Right lung (tissue), 5 donors: ENCODE results near the gene CNNM1. TPM values are rescaled to one million over a fixed set of nuclear protein-coding genes. Genes with fewer than 3 reads are reported as not detected.
A peak's percentile ranks its signal among the peaks of the same experiment; 100 is the strongest.

Experiments used
- DNase-seq, 2 donors: peaks; one replicate each; pipeline ENCODE4 v3.0.0-alpha.2; 2013
- polyA plus RNA-seq, 5 donors: library from polyadenylated mRNA; unstranded; fragments of 120-200 nt; gene quantifications; one replicate each; pipeline versions ENCODE4 v1.2.1 to v1.2.3, GENCODE V29; 2013; ENCODE audit warnings: inconsistent platforms in 1 of 5, low replicate concordance in 1 of 5; ENCODE audit not compliant: insufficient read length in 5 of 5, insufficient read depth in 1 of 5

CNNM1 gene
- polyA plus RNA-seq, 5 donors, result 0.22 to 0.33 (median 0.28) TPM

DNA sequence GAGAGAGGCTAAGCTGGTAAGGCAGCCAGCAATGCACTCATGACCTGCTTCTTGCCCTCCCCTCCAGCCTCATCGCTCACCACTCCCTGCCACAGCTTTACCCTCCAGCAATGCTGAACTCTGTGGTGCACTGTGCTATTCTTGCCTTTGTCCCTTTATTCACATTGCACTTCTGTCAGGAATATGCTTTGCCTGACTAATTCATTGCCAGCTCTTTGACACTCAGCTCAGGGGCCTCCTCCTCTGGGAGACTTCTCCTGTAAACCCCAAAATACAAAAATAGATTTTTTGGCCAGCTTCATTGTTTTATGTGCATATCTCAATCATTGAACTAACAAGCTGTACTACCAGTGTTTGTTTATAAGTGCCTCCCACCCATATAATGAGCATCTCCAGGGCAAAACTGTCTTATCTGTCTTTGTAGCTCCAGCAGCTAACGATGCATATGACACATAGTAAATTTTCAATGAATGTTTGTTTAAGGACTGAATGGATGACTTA lies 8.2 kb downstream of the CNNM1 start:
- no peak for DNase-seq

DNA sequence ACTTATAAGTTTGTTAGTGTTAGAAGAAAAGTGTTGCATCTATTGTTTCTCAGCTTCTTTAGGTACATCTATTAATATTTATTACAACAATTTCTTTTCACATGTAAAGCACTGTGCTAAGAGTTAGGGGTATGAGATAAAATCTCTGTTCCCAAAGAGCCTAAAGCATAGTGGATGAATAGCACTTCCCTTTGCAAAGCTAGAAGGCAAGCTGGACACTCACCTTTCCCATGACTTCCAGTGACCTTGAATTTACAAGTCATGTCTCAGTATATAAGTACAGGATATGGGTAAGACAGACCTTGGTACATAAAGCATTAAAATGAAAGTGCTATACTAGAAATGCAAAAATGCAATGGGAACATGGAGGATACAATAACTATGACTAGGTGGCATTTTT lies 8.7 kb downstream of the CNNM1 start:
- no peak for DNase-seq

DNA sequence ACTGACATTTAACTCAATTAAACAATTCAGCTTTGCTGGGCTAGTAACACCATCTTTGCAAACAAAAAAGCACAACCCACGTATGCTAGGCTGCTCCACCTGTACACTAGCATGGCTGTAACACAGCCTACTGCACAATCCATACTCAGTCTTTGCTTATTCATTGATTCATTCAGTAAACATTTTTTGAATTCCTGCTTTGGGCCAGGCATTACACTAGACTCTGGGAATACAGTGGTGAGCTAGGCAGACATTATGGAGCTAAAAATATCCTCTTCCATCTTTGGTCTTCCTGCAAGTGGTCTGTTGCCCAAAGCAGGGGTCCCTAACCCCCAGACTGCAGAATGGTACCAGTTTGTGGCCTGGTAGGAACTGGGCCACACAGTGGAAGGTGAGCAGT lies 9.9 kb downstream of the CNNM1 start:
- DNase-seq, result no peak

DNA sequence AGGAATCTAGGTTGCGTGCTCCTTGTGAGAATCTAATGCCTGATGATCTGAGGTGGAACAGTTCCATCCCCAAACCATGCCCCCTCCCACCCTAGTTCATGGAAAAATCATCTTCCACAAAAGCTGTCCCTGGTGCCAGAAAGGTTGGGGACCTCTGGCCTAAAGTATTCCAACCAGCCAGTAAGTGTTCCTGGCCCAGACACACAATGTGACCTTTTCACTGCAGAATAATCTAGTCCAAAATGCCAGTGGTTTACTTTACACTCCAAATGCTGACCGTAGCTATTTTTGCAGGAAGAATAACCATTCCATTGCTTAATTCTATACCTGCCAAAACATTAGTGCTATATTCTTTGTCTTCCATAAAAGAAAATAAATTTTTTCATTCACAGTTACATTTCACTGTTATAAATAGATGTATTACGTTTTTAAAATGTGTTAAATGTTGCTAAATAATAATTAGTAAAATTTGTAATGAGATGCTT lies 10.4 kb downstream of the CNNM1 start:
- no peak for DNase-seq

DNA sequence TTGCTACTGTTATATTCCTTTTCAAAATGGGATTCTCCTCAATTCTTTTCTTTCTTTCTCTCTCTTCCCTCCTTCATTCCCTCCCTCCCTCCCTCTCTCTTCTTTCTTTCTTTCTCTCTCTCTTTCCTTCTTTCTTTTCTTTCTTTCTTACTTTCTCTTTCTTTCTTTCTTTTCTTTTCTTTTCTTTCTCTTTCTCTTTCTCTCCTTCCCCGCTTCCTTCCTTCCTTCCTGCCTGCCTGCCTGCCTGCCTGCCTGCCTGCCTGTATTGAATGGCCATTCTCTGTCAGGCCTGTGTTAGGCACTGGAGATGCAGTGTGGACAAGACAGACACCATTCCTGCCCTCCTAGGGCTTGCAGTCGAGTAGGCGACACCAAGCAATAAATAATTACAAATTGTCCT lies 11.5 kb downstream of the CNNM1 start:
- no peak for DNase-seq

DNA sequence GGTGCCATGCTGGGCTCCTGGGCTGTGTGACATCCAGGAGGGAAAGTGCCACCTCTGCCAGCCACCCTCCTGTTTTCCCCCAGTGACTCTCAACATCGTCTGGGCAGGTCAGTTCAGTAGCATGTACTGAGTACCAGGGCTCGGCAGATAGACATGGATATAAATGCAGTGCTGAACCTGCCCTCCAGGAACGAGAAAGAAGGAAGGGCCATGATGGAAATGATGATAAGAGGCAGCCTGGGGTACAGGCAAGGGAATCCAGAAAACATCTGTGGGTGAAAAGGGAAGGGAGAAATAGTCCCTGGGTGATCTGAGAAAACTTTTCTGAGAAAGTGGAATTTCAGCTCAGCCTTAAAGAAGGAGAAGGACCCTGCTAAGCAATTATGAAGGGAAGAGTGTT lies 12.1 kb downstream of the CNNM1 start:
- no peak for DNase-seq

DNA sequence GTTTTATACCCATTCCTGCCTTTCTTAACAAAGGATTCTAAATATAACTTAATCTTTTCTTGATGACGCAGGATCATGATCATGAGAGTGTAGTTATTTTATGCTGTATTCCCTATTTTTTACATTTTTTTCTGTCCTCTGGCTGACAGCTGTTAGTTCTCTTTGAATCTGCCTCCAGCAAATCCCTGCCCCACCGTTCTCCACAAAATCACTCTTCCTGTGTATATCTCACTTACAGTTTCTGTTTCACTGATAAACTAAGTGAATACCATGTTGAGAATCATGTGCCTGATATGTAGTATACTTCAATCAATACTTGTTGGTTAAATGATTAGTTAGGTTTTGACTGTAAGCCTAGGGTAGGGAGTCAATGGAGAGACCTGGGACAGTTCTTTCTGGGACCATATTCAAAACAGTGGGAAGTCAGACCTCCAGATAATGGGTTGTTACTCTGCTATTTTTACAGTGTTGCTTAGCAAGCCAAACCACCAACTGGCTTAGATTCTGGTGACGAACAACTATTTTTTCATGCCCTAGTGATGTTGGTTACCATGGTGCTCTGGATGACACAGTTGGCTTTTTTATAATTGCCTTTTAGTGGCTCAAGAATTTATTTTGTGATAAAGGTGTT lies 12.8 kb downstream of the CNNM1 start:
- DNase-seq, result peak in 1 of 2 donors; percentile 42

DNA sequence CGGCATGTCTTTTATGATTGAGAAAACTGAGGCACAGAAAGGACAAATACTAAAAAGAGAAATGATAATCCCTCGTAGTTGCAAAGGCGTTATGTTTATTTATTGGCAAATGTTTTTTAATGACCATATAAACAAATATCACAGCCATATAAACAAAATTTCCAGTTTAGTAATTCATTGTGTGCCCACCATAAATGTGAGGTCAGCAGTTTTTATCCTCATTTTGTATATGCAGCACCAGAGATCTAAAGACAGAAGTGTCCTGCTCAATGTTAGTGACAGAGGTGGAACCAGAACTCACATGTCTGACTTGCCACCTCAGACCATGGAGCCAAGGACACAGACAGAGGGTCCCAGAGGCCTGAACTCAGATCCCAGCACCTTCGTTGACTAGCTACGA lies 14.1 kb downstream of the CNNM1 start:
- DNase-seq, result no peak

DNA sequence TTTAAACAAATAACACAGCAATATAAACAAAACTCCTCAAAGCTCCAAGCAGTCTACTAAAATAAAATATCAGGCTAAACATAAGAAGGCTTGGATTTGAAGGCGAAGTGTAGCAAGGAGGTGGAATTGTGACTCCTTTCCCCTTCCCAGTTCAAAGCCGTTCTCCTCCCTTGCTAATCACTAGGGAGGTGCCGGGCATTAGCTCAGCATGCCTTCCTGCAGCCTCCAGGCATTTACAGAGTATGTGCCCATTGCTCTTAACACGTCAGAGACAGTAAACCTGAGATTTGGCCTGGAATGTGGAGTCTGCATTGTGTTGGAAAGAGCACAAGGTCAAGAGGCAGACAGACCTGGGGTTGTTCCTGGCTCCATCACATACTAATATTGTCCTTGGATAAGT lies 15.6 kb downstream of the CNNM1 start:
- DNase-seq, result no peak

DNA sequence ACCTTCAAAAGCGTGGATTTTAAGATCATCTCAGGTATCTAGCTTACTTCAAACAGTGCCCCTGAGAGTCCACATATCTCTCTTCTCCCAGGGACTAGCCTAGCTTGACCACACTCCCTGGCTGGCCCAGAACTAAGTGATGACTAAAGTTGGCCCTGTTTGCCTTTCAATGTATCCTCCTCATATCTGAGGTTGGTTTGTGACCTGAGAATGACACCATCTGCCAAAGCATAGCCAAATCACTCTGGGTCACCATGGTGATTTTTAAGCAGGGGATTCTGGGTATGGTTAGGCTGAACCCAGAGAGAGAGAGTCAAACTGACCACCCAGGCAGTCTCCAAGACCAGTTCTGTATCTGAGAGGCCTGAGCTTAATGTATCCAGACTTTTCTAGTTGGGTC lies 16.2 kb downstream of the CNNM1 start:
- DNase-seq, result no peak

DNA sequence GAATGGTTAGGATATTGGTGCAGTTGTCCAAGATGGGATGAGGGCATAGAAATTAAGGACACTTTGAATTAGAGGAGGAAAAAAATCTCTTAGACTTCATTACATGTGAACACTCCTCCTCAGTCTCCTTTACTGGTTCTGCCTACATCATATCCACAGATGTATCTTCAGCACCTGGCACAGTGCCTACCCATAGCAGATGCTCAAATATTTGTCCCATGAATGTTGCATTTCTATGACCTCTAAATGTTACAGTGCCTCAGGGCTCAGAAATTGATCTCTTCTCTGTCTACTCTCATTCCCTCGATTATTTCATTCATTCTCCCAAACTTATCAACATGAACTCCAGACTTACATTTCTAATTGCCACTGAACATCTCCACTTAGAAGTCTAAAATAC lies 17.1 kb downstream of the CNNM1 start:
- no peak for DNase-seq

DNA sequence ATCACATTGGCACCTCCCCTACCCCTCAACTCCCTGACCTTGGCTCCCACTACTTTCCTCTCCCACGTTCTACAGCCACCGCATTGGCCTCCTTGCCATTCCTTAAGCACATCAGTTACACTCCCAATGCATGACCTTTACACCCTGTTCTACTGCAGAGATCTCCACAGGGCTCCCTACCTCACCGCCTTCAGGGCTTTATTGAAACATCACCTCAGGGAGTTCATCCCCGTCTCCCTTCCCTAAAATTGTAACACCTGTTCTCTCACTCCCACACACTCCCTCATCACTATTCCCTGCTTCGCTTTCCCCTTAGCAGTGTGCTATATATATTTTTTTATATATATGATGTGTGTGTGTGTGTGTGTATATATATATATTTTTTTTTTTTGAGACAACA lies 18.5 kb downstream of the CNNM1 start:
- no peak for DNase-seq

DNA sequence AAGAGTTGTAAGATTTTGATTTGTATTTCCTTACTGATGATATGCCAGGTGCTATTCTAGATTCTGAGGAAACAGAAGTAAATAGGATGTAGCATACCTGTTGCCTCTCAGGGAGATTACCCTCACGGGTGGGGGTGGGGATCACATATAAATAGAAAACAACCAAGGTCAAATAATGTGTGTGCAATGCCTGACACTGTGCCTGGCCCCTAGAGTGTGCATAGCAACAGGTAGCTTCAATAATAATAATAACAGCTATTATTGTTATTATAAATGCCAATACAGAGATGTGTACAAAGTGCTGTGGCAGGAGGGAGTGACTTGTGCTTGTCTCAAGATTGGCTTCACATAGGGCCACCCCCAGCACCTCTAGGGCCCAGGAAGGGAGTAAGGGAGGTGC lies 24.0 kb downstream of the CNNM1 start:
- DNase-seq, result no peak

DNA sequence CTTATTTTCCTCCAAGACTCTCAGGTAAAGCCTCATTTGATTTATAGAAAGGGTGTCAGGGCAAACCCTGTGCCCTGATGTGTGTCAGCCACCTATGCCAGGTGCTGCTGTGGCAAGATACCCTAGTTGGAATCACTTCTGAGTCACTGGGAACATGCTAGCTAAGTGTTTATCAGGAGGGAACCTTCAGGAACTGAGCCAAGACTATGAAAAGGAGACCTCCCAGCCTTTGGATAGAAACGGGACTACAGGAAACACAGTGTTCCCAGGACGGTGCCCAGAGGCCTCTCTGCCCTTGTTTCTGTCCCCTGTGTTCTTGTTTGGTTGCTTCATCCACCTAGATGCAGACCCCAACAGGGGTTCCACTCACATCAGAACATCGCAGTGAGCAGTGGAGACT lies 28.5 kb downstream of the CNNM1 start:
- DNase-seq, result no peak

DNA sequence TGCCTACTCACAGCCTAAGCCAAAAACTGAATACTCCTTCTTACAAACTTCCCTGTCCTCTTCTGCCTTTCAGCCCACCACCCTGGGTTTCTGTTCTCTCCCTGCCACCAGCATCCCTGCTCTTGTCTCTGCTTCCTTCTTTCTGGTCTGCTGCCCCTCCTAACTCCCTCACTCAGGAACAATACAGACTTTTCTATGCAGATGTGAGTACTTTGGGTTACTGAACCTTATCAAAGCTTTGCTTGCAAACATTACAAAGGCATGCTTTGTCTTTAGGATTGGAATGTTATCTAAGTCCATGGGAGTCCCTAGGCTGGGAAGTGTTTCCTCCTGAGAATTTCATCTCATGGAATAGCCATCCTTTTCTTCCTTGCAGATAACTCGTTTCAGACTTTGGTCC lies 28.9 kb downstream of the CNNM1 start:
- DNase-seq, result no peak

DNA sequence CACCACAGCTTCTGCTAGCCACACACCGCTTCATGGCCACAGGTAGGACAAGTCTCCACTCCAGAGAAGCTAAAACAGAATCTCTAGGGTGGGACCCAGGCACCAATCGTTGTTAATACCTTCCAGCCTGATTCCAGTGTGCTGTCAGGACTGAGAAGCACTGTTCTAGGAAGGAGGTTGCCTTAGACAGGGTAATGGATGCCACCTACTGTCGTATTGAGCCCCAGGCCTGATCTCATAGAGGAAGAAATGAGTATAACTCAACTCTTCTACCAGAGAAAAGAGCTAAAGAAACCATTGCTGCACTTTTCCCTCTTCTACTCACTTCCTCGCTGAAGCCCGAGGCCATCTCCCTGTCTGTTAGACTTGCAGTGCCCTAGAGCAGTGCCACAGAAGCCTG lies 31.8 kb downstream of the CNNM1 start:
- no peak for DNase-seq

DNA sequence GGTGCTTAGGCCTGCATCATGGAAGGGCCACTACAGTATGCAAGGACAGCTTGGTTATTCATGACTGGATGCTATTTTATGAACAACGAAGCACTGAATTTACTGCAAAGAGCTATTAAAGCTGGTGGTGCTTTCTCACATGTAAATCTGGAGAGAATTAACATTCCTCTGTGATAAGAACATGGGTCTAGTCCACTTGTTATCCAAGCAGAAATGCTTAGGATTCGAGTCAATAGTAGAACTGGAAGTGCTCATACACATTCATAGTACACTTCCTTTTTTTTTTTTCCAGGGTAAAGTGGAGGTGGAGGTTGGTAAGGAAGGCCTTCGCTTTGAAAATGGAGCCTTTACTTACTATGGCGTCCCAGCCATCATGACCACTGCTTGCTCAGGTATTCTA lies 35.0 kb downstream of the CNNM1 start:
- DNase-seq, result no peak

DNA sequence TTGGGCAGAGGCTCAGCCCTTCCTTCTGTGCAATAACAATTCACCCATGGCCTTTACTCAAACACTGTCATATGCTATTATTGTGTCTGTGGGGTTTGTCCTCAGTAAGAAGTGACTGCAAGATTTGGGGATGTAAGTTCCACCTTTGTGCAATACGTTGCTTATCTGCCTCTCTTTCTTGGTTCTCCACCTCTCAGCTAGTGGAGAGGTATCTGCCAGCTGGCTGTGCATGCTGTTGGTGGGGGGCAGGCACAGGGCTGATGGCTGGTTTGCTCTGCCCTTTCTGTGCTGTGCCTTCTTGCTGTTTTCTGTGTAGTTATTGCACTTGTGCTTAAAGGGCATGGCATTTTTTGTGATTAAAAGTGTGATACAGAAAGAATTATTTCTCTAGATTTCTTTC lies 36.2 kb downstream of the CNNM1 start:
- DNase-seq, result no peak

DNA sequence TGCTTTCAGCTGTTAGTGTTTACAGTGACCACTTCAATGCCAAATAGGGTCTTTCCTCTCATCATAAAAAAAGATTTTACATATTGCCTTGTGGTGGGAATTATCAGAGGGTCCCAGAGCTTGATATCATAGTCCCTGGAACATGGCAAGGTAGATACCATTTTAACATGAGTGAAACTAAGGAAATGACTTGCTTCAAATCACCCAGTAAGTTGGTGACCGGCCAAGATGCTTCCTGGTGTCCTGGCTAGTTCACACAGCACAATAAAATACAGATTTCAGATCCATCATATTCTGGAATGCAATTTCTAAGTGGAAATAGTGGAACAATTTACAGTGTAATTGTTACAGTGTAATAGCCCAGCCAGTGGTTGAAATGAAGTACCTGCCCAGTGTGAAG lies 36.6 kb downstream of the CNNM1 start:
- no peak for DNase-seq

DNA sequence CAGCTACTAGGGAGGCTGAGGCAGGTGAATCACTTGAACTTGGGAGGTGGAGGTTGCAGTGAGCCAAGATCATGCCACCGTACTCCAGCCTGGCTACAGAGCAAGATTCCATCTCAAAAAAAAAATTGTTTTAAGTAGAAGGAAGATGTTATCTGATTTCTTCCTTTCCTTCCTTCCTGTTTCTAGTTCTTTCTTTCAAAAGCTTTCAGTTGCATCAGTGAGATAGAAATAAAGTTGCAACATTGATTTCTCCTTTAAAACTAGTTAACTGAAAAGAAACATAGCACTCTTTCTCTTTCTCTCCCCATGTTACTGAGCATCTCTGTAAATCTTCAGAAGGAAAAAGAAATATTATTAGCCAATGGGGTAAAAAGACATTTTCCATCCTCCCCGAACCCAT lies 37.5 kb downstream of the CNNM1 start:
- DNase-seq, result no peak

DNA sequence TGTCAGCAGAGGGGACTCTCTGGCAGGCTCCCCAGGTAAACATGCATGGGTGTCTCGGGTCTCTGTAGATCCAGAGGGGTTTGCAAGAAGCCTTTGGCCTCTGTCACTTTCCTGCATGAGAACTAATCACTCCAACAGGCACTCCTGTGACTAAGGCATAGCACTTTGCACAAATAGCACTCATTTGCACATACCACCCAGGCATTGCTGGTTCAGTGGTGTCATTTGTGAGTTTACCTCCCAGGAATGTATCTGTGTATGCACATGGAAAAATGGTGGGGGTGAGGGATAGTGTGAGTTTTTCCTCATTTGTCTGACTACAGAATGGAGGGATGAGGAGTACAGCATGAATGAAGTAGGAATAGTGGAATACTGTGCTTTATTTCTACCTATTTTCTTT lies 39.5 kb downstream of the CNNM1 start:
- DNase-seq, result no peak

DNA sequence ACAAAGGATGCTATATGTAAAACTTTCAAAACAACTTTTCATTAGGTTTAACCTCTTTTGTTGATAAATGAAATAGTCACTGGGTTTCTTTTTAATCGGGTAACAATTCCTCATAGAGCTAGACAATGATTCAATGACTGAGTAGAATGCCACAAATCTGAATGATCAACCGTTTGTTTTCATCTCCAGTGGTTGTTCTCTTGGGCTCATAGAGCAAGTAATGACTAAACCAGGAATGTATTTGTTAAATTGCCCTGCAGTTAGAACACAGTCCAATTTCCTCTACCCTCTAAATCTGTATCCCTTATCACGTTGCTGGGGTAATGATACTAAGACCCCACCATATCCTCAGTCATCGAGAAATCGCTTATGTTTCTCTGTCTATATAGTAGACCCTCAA lies 40.0 kb downstream of the CNNM1 start:
- DNase-seq, result no peak

DNA sequence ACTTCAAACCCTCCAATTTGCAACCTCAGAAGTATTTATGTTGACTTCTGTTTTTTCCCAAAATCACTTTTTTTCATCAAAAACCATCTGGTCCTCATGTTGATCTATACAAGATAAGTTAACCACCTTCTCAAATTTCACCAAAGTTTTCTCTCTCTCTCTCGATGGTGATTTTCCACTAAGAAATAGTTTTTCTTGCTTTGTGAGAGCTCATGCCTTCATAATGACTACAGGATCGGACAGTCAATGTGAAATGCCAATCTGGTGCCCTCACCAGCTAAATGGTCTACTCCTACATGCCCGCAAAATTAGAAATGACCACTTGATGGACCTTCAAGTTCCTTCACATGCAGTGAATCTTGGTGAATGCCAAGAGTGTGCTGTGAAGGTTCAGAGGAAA lies 40.4 kb downstream of the CNNM1 start:
- DNase-seq, result no peak

DNA sequence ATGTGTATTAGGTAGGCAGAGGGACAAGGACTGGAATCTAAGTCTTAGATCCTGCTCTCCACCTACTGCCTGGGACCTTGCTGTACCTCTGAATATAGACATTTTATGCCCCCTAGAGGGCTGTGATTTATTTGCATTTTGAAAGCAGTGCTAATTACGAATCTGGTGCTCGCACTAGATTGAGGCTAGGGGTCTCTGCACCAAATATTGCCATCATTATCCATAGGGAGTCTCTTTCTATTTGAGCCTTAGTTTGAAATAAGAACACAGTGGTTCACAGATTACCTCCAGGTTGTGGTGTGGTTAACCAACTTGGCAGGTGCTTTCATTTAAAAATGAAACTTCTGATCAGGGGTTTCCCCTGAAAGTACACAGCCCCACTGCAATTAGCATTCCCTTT lies 41.8 kb downstream of the CNNM1 start:
- DNase-seq, result no peak
